HFFc6 (cell line): ENCODE data around the gene CORO1A. TPM values are rescaled to one million over a fixed set of nuclear protein-coding genes. Genes with fewer than 3 reads are reported as not detected.

Experiments
- DNase-seq: peaks from one replicate; pipeline ENCODE4 v3.0.0-alpha.2; 2018
- H3K27ac Mint-ChIP-seq: 2 replicates; pipeline ENCODE4 v1.8.0; 2020; ENCODE audit warnings: mild to moderate bottlenecking, mixed read lengths
- H3K27me3 Mint-ChIP-seq: 2 replicates; pipeline ENCODE4 v1.8.0; 2021; ENCODE audit warnings: mild to moderate bottlenecking, moderate library complexity, mixed read lengths; ENCODE audit not compliant: insufficient read depth
- H3K36me3 Mint-ChIP-seq: 2 replicates; pipeline ENCODE4 v1.8.0; 2021; ENCODE audit warnings: low read depth, mixed read lengths
- H3K4me1 Mint-ChIP-seq: 2 replicates; pipeline ENCODE4 v1.8.0; 2020; ENCODE audit warnings: low read depth, mixed read lengths
- H3K4me3 Mint-ChIP-seq: 2 replicates; pipeline ENCODE4 v1.8.0; 2020; ENCODE audit warnings: mild to moderate bottlenecking, moderate library complexity, mixed read lengths
- H3K9me3 Mint-ChIP-seq: 2 replicates; pipeline ENCODE4 v1.8.0; 2020; ENCODE audit warnings: mild to moderate bottlenecking, mixed read lengths
- total RNA-seq, 6 experiments: library from RNA; stranded (reverse); fragmentation: NEBNext Ultra II Directional; extraction: Animal tissue kit (Norgen Biotek cat#: 25700); gene quantifications; 2 replicates in 1 of 6; 3 replicates in 5 of 6; pipeline ENCODE4 v1.2.3, GENCODE V29; 2021
- TF ChIP-seq, protein P1 (sequence below): fragments of 200-600 bp; sonication (generic); IDR thresholded peaks from 2 replicates; pipeline ENCODE4 v1.5.0; 2021; ENCODE audit warnings: antibody characterized with exemption, mild to moderate bottlenecking

CORO1A gene
- total RNA-seq, 6 experiments from 2014 or later: 2.9 to 4.2 (median 3.7) TPM

DNA sequence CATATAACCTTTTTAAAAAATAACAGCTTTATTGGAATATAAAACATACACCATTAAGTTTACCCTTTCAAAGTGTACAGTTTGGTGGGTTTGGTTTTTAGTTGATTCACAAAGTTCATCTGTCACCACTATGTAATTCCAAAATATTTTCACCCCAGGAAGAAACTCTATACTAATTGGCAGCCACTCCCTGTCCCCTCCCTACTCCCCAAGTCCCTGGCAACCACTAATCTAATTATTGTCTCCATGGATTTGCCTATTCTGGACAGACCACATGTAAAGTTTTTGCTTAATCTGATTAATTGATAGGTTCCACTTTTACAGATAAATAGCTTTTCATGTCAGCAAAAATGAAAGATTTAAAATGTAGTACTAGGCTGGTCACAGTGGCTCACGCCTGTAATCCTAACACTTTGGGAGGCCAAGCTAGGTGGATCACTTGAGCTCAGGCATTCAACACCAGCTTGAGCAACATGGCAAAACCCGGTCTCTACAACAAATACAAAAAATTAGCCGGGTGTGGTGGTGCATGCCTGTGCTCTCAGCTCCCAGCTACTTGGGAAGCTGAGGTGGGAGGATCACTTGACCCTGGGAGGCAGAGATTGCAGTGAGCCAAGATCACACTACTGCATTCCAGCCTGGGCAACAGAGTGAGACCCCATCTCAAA, 35.4 kb upstream of the CORO1A start:
- Mint-ChIP-seq H3K27ac (no peak overlapping the region), H3K4me1 (no peaks in the 10 kb centered on the region), H3K36me3 (peaks cover 15% of the 10 kb centered on the region), H3K27me3 (peaks cover 12% of the 10 kb centered on the region), H3K4me3 (no peak overlapping the region), H3K9me3 (peaks cover 29% of the 10 kb centered on the region)
- TF ChIP-seq, protein P1, sequence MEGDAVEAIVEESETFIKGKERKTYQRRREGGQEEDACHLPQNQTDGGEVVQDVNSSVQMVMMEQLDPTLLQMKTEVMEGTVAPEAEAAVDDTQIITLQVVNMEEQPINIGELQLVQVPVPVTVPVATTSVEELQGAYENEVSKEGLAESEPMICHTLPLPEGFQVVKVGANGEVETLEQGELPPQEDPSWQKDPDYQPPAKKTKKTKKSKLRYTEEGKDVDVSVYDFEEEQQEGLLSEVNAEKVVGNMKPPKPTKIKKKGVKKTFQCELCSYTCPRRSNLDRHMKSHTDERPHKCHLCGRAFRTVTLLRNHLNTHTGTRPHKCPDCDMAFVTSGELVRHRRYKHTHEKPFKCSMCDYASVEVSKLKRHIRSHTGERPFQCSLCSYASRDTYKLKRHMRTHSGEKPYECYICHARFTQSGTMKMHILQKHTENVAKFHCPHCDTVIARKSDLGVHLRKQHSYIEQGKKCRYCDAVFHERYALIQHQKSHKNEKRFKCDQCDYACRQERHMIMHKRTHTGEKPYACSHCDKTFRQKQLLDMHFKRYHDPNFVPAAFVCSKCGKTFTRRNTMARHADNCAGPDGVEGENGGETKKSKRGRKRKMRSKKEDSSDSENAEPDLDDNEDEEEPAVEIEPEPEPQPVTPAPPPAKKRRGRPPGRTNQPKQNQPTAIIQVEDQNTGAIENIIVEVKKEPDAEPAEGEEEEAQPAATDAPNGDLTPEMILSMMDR: no peak
- DNase-seq: no peak

DNA sequence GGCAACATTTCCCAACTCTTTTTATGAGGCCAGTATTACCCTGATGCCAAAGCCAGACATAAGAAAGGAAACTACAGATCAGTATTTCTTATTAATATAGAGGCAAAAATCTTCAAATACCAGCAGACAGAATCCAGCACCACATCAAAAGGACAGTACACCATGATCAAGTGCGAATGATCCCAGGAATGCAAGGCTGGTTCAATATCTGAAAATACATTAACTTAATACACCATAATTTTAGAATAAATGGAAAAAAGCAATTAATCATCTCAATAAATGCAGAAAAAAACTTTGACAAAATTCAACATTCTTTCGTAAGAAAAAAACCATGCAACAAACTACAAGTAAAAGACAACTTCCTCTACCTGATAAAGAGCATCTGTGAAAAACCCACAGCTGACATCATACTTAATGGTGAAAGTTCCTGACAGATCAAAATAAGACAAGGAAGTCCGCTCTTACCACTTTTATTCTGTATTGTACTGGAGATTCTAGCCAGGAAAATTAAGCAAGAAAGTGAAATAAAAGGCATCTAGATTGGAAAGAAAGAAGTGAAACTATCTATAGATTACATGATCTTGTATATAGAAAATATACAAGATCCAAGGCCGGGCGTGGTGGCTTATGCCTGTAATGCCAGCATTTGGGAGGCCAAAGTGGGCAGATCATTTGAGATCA, 34.0 kb upstream of the CORO1A start:
- Mint-ChIP-seq H3K9me3 (peaks cover 29% of the 10 kb centered on the region), H3K4me3 (no peak overlapping the region), H3K27me3 (peaks cover 12% of the 10 kb centered on the region), H3K27ac (no peak overlapping the region), H3K4me1 (no peaks in the 10 kb centered on the region), H3K36me3 (peaks cover 15% of the 10 kb centered on the region)
- TF ChIP-seq, protein P1: no peak
- no peak for DNase-seq

DNA sequence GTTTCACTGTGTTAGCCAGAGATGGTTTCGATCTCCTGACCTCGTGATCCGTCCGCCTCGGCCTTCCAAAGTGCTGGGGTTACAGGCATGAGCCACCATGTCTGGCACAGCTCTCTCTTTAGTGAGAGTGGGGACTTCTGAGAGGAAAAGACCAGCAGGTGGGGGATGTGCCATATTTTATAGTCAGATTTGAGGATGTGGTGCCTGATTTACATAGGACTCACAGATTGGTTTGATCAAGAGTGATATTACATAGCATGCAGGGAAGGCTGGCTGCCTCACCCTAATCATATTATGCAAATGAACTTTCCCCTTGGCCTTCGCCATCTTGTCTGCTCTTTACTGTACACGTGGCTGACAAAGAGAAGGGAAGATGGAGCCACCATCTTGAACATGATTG, 32.3 kb upstream of the CORO1A start:
- no peak for DNase-seq
- no peaks in the 10 kb centered on the region for H3K4me1 Mint-ChIP-seq
- H3K27ac Mint-ChIP-seq: no peak overlapping the region
- peaks cover 29% of the 10 kb centered on the region for H3K9me3 Mint-ChIP-seq
- peaks cover 12% of the 10 kb centered on the region for H3K27me3 Mint-ChIP-seq
- peaks cover 15% of the 10 kb centered on the region for H3K36me3 Mint-ChIP-seq
- H3K4me3 Mint-ChIP-seq: no peak overlapping the region
- TF ChIP-seq, protein P1: no peak

DNA sequence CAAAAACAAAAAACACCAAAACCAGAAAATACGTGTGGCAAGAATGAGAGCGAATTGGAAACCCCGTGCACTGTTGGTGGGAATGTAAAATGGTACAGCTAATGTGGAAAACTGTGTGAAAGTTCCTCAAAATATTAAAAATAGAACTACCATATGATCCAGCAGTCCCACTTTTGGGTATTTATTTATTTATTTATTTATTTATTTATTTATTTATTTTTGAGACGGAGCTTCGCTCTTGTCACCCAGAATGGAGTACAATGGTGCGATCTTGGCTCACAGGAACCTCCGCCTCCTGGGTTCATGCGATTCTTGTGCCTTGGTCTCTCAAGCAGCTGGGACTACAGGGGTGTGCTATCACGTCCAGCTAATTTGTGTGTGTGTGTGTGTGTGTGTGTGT, 30.9 kb upstream of the CORO1A start:
- H3K27me3 Mint-ChIP-seq: peaks cover 11% of the 10 kb centered on the region
- no peak overlapping the region for H3K4me3 Mint-ChIP-seq
- H3K36me3 Mint-ChIP-seq: peaks cover 15% of the 10 kb centered on the region
- DNase-seq: no peak
- H3K9me3 Mint-ChIP-seq: peaks cover 29% of the 10 kb centered on the region
- no peaks in the 10 kb centered on the region for H3K4me1 Mint-ChIP-seq
- no peak overlapping the region for H3K27ac Mint-ChIP-seq
- TF ChIP-seq, protein P1: no peak

DNA sequence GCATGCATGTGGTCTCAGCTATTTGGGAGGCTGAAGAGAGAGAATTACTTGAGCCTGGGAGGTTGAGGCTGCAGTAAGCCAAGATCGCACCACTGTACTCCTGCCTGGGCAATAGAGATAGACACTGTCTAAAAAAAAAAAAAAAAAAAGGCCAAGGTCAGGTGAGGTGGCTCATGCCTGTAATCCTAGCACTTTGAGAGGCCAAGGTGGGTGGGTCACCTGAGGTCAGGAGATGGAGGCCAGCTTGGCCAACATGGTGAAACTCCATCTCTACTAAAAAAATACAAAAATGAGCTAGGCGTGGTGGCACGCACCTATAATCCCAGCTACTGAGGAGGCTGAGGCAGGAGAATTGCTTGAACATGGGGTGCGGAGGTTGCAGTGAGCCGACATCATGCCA, 28.2 kb upstream of the CORO1A start:
- TF ChIP-seq, protein P1: no peak
- Mint-ChIP-seq H3K27me3 (peaks cover 7% of the 10 kb centered on the region), H3K27ac (no peak overlapping the region), H3K4me1 (no peaks in the 10 kb centered on the region), H3K4me3 (no peak overlapping the region), H3K36me3 (no peaks in the 10 kb centered on the region), H3K9me3 (peaks cover 11% of the 10 kb centered on the region; the same call in 1 of the 2 replicates)
- no peak for DNase-seq
